Inflammatory macrophage (primary cell): ENCODE data around the gene RNF144A.

Experiments
- DNase-seq, 2 donors: peaks; one replicate each; pipeline ENCODE4 v3.0.0-alpha.2; 2020 to 2022

Gene RNF144A

DNA sequence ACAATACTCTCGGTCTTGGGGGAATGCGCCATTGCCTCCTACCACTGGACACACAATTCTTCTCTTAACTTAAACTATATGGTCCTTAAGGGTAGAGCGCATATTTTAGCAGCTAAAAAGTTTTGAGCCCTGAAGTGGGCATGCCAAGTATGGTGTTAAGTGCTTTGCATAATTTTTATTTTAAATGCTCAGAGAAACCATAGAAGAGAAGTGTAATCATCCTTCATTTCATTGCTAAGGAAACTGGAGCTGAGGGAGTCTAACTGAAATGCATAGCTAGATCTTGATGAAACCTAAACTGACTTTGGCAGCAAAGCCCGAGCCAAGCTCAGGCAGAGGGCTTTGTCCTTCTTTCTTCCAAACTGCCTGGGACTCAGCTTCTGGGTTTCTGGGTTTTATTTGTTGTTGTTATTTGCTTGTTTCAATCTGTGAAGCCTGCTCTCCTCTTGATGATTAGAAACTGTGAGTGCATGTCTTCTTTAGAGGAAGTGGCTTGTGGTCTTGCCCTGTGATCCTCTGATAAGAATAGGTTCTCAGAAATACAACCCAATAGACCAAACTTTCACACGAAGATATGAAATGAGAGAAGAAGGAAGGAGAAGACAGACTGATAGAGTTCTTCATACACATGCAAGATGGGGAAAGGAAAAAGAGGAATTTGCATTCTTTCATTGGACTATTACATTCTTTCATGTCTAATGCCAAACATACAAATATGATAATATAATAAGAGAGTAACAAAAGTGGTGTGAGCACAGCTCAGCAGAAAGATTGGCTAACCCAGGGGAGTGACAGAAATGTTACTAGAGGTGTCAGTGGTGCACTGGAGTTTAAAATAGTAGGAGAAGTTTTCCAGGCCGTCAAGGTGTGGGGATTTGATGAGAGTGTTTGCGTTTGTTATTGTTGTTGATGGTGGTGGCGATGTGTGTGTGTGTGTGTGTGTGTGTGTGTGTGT, 7.5 kb upstream of the RNF144A start:
- peak; percentile 6 to 29 for DNase-seq

DNA sequence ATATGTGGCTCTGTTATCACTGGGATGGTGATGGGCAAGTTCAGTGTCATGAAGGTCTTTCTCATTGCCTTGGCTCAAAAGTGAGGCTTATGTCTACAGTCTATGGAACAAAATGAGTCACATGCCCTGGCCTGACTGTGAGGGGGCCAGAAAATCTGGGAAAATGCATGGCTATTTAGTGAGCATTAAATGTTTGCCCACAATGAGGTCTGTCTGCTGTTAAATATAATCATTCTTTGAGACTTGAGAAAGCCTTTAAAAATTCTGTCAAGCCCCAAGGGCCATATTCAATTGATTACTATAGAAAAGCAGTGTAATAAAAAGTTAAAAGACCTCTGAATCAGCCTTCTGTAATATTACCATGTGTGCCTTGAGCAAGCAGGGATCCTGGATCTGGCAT, 5.5 kb upstream of the RNF144A start:
- DNase-seq, result no peak

DNA sequence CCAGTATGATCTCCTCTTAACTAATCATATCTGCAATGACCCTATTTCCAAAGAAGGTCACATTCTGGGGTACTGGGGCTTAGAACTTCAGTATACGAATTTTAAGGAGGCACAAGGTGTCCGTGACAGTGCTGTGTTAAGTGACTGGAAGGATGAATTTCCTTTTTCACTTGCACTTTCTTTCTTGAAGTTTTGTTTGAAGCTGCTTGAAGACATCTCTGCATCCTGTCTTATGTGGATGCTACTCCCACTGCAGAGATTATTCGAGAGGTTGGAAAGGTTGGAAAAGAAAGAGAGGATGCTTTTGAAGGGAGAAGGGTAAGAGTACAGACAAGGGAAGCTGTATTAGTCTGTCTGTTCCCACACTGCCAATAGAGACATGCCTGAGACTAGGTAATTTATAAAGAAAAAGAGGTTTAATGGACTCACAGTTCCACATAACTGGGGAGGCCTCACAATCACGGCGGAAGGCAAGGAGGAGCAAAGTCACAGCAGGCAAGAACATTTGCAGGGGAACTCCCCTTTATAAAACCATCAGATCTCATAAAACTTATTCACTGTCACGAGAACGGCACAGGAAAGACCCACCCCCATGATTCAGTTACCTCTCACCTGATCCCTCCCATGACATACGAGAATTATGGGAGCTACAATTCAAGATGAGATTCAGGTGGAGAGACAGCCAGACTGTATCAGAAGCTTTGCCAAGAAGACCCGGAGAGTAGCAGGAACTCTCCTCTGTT, 3.6 kb upstream of the RNF144A start:
- no peak for DNase-seq

DNA sequence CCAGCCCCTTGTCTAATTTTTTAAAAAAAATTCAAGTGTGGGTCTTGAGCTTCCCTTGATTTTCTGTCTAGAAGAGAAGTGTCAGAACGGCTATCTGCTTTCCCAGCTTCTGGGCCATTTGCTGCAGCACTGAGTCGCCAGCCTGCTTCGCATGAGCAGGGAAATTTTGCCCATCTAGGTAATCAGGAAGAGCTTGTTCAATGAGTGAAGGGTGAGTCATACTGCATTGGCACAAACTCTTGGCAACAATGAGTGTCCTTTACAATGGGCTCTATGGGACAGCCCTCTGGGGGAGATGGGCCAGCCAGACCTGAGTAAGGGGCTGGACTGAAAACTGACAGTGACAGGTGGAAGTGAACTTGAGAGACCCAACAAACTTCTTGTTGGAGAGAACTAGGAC, 2.4 kb upstream of the RNF144A start:
- DNase-seq, result no peak

DNA sequence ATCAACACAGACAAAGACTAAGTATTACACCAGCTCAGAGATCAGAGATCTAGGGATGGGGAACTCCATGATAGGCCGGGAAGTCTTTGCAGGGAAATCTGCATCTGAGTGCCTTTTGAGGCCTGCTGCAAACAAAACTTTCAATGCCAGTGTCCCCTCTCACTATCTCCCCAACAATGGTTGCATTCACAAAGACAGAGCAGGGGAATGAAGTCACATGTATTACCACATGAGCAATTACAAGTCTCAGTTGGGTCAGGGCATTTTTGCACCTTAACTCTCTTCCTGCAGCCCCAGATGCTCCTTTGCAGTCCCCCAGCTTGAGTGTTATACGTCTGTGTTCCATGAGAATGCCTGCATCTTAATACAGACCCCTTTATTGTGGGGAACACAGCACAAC, 1.8 kb upstream of the RNF144A start:
- DNase-seq, result no peak

DNA sequence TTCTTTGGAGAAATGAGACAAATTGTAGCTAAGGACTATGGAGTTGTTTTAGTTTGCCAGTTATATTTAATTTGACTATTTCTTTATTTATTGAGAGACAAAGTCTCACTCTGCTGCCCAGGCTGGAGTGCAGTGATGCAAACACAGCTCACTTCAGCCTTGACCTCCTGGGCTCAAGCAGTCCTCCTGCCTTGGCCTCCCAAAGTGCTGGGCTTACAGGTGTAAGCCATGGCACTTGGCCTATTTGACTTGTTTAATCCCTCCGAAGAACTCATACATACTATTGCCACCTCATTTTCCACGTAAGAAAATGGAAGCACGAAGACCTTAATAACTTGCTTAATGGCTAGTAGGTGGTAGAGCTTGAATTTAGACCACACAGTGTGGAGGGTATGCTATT, 988 bp upstream of the RNF144A start:
- DNase-seq, result no peak

DNA sequence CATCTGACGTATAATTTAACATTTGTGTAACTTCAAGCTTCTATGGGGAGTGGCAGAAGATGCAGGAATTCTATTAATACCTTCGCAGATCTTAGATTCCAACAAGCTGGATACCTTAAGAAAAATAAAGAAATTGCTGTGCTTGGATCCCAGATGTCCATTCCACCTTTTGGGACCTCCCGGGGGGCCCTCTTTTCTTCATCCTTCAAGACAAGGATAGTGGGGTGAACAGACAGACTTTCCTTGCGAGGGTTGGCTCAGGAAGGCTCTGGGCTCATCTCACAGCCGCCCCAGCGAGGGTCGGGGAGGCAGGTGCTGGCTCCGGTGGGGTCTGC, 509 bp upstream of the RNF144A start:
- no peak for DNase-seq

DNA sequence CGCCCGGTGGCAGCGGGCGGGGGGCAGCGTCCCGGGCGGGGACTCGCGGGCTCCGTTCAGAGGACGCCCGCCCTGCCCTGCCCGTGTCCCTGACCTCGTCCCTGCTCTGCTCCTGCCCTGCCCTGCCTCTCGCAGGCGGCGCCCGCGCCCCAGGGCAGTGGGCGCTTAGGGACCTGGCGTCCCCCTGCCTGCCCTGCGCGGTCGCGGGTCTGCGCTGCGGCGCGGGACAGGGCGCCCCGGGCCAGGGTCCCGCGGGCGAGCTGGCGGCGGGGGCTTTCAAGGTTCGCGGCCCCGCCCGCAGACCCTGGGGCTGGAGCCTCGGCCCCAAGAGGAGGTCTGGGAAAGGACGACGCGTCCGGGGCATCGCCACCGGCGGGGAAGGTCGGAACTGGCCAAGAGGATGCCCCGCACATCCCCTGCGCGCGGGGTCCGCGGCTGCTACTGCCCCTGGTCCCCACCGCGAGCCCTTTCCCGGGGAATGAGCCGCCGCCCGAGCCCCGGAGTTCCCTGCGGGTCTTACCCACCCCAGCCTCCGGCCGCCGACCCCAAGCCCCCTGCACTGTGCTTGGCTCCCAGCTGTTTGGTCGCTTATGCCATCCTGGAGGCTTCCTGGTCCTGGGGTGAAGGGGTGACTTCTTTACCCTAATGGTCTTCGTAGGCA, 679 bp downstream of the RNF144A start:
- no peak for DNase-seq

DNA sequence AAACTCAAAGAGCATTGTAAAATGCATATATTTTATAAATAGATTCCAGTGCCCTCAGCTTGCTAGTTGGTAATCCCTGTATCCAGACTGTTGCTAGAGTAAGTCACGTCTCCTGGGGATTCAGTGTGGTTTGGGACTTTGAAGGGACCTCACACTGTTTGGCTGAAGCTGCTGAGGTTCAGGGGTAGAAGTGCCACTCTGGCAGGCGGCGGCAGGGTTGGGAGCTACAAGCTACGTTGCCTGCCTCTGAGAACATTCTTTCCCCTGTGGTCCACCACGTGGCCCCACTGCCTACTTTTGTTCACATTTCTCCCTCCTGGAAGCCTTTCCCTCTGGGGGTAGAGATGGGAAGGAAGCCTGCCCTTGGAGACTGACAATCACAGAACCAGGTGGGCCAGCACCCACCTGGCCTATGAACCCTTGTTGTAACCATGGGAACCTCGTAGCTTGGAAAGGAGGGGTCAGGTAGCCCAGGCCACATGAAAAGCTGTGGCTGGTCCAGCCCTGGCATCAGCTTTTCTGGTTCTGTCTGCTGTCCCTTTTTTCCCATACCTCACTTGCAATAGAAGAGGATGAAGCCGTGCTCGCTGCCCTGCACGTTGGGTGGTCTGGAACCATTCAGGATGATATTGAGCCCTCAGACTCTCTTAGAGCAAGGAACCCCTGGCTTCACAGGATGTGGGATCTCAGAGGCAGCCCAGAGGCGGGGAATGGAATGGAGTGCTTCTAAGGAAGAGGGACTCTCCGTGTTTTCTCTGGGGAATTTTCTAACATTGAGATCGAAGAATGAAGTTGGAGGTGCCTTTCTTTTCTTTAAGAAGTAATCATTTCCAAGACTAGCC, 2.9 kb downstream of the RNF144A start:
- DNase-seq, result no peak

DNA sequence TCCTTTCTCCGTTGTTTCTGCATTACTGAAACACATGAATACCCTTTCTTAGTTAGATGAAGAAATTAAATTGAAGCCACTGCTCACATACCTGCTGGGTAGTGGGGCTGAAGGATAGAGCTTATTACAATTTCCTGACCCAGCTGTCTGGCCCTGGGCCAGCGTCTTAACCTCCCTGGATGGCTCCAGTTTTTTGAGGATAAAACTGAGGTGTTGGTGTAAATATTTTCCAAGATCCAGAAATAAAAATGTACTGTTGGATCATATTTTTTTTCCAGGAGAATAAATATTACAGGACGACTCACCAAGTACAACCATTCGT, 3.5 kb downstream of the RNF144A start:
- DNase-seq, result no peak

DNA sequence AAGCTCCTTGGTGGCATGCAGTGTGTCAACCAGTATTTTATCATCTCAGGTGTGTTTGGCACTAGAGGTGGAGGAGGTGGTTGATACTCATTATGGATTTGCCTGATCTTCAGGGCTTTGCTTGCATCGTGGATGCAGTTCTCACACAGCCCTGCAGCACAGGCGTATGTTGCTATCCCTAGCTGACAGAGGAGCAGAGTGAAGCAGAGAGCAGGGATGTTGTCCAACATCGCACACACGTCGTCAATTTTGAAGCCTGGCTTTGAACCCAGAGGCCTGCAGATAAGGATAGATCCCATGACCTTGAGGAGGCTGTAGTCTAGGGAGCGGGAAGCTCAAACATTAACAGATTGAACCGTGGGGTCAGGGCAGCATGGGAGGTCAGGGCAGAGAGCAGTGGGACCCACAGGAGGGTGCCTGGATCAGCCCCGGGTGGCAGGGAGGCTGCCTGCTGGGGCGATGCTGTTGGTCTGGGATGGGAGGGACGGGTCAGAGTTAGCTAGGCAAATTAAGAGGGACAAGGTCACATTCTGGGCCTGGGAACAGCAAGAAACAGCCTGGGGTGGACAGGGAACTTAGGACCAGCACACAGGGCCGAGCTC, 4.2 kb downstream of the RNF144A start:
- DNase-seq, result no peak

DNA sequence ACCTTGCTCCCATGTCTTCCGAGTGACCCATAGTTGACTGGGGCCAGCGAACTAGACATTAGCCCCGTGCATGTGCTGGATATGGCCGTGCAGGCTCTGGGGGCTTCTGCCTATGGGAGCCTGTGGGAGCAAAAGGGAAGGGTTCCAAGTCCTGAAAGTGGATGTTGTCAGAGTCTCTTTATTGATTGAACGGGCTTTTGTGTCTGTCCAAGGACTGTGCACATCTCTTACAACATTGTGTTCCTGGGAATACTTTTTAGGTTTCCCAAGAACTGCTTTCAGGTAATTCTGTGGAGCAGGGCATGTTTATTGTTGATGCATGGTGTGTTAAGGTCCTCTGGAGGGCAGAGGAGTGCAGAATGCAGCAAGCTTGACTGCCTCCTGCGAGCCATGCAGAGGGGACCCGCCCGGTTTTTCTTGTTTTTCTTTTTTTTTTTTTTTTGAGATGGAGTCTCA, 5.0 kb downstream of the RNF144A start:
- no peak for DNase-seq

DNA sequence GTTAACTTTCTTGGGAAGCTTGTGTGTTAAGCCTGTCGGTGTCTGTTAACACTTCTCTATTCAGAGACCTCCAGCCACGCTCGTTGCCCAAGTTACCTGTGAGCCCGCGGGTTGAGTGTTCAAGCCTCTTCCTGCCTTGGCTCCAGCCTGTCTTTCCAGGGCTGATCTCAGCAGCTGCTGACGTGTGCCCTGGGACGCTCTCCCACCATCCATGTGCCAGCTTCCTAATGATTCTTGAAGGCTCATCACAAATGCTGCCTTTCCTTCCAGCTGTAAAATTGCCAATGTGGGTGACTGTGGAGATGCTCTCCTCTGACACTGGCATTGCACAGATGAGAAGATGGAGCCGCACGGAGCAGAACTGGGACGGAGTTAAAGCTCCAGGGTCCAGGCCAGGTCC, 6.1 kb downstream of the RNF144A start:
- DNase-seq, result no peak

DNA sequence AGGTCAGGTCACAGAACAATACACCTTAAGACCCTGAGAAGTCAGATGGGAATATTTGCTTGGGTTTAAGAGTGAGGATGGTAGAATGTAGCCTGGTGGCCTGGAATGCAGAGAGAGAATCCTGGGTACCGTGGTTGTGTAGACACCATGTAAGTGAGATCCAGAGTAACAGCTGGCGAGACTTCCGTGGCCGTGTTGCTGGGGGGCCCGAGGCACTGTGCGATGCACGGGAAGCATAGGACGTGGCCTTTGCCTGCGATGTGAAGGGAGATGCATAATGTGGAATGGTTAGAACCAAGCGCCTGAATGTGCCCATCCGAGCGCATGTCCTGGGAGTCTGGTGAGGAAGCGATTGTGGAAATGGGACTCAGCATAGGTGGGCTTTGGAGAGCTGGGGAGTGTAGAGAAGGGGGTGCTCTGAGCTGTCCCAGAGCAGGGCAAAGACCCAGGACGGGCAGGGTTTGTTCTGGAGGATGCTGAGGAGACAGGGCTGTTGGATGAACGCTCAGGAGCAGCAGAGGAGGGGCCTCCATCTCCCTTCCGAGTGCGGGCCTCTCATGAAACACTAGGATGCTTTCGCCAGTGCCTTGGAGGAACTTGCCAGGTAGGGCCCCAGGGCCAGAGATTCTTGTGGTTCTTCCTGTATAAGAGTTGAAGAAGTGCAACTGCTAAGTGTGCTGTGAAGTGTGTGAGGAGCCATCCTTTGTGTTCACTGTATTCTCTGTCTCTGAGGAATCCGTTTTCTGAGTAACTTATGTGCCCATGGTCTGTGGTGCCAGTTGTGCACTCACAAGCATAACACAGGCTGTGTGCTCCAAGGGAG, 7.1 kb downstream of the RNF144A start:
- DNase-seq, result no peak

DNA sequence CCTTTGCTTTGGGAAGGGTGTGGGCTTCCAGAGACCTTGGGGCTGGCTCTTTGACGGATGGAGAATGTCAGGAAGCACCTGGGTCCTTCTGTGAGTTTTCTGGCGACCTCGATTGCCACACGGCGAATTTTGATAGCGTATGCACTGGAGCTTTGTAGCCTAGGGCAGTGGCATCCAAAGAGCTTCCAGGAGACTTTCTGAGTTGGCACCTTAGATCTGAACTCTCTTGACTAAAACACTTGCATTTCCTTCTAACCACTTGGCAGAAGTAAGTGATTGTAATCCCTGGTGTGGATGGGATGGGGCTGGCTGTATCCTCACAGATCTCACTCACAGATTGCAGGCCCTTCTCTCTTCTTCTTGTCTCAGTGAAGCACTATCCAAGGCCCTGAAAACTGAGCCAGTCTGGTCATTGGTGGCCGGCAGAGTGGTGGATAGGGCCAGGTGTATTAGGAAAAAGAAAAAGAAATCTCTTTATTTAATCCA, 7.8 kb downstream of the RNF144A start:
- DNase-seq, result no peak

DNA sequence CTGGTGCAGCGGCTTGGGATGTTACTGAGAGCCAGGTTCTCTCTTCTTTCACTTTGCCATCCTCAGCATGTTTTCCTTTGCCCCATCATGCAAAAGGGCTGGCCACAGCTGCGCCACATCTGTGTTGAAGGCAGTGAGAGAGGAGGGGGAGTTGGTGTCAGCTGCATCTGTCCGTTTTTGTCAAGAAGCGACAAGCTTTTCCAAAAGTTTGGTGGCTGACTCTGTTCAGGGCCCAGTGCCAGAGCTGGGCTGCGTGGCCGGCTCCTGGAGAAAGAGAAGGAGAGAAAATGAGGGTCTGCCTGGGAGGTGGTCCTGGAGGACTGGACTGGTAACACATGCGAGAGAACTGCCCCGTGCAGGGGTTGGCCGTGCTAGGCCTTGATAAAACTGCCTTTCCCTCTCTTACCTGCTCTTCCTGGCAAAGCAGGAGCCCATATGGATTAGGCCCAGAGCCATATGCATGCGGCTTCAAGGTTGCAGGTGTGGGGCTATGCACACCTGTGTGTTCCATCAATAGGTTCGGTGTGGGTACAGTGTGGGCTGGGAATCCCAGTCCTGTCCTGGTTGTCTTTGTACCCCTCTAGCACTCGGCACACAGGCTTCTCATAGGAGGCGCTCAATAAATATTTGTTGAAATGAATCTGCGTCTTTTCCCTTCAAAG, 9.0 kb downstream of the RNF144A start:
- DNase-seq, result no peak

DNA sequence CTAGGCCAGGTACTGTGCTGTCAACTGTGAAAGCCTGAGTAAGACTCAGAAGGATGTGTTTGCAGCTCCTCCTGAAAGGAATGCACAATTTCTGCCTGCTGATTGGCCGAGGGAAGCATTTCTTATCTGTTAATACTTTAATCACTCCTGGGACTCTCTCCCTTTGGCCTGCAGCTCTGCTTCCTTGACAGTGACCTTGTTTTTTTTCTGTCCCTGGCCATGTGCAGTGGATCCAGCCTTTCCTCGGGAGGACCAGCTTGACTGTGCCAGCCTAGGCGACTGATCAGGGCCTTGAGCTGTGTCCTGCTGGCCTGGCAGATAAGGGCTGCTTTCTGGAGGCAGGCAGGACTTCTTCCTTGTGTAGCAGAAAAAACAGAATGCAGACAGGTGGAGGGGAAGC, 10.0 kb downstream of the RNF144A start:
- DNase-seq, result no peak

DNA sequence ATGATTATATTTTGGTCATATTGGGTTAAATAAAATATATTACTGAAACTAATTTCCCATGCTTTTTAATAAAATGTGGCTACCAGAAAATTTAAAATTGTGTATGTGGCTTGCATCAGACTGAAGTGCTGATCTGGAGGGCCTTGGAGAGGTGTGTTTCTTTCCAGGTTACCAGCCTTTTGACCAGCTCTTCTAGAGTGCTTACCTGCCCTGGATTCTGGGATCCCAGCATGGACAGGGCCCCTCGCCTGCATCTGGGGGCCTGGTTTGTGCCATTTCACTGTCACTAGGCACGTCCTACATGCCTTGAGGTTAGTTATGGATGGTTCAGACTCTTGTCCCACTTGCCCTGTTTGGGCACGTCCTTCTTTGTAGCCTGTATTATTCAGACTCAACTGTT, 10.5 kb downstream of the RNF144A start:
- no peak for DNase-seq

DNA sequence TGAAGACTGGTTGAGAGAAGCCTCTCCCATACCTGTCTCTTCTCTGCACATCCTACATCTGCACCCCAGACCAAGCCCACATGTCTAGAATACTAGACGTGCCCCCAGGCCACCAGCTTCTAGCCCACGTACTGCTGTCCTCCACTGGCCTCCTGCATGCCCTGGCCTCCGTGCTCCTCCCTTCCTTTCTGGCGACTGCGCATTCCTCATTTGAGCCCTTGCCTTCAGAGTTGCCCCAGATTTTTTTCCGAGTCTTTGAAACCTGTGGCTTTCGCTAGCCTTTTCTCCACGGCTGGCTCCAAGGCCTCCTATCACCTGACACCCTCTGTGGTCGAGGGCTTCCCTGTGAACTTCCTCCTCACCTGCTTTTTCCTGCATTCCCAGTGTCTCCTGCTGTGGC, 11.2 kb downstream of the RNF144A start:
- DNase-seq, result no peak

DNA sequence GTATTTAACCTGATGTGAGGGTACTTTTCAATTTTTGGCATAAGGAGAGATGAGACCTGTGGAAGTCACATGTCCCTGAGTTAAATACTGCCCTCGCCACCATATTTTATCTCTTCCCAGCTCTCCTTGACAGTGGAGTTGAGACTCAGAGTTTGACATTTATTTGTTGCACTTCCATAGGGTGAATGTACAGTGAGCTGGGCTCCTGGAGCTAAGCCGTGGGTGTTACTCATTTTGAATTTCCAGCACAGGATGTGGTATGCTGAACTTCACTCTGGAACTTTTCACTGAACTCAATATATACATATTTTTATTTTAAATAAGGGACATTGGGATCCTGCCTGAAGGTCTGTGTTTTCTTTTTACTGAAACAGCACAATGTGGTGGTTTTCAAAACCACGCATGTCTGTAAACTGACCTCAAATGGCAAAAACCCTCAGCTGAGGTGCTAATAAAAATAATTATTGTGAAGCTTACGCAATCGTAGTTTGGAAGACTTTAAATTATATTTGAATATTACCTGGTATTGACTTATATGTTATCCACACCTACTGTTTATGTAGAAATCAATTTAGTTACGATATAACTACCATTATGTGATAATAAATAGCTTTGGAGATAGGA, 12.1 kb downstream of the RNF144A start:
- DNase-seq, result no peak
